SK-N-SH (cell line): Measurements from ENCODE around the gene ZSCAN20. TPM values are rescaled to one million over a fixed set of nuclear protein-coding genes. Genes with fewer than 3 reads are reported as not detected.

Experiments used
- CTCF ChIA-PET: fragments of 300-600, 350-600 bp; formaldehyde crosslinking; extraction: SDS; loops from one replicate; lab custom pipeline; 2021; lab: Yijun Ruan, JAX
- POLR2A ChIA-PET: fragments of 350-600 bp; sonication (Branson Sonifier 250); formaldehyde crosslinking; extraction: SDS; loops from one replicate; lab custom pipeline; 2020; ENCODE audit warnings: antibody characterized with exemption, inconsistent platforms; lab: Yijun Ruan, JAX
- DNase-seq: peaks from one replicate; pipeline ENCODE4 v3.0.0; 2012
- H2AFZ ChIP-seq: fragments of 200-600 bp; sonication (generic); 2 replicates; pipeline ENCODE4 v1.8.1; 2016; ENCODE audit warnings: antibody characterized with exemption, mild to moderate bottlenecking, low read depth
- H3F3A ChIP-seq: fragments of 200-600 bp; sonication (generic); replicated peaks from 2 replicates; pipeline ENCODE3; 2016; ENCODE audit warnings: antibody characterized with exemption, mild to moderate bottlenecking; ENCODE audit not compliant: insufficient read depth
- H3K27ac ChIP-seq, 2 experiments: fragments of 200-500 bp in 1 of 2; fragments of 200-600 bp in 1 of 2; sonication (Bioruptor generic) in 1 of 2; sonication (generic), shearing (Covaris generic) in 1 of 2; 2 replicates each; pipeline versions ENCODE4 v1.5.1 to v1.6.1; 2014 to 2016; ENCODE audit warnings: low read depth in 2 of 2, inconsistent platforms in 1 of 2, low read length in 1 of 2, mild to moderate bottlenecking in 1 of 2, mixed read lengths in 1 of 2
- H3K27me3 ChIP-seq: fragments of 200-600 bp; sonication (generic), shearing (Covaris generic); 2 replicates; pipeline ENCODE4 v1.6.1; 2016; ENCODE audit warnings: mixed run types; ENCODE audit not compliant: insufficient read depth
- H3K36me3 ChIP-seq, 2 experiments: fragments of 200-500 bp in 1 of 2; fragments of 200-600 bp in 1 of 2; sonication (Bioruptor generic) in 1 of 2; sonication (generic) in 1 of 2; replicated peaks in 1 of 2; 2 replicates each; pipeline versions ENCODE3 to v1.5.1; 2014 to 2016; ENCODE audit warnings: low read length in 1 of 2, mild to moderate bottlenecking in 1 of 2; ENCODE audit not compliant: insufficient read depth in 2 of 2, control insufficient read depth in 1 of 2
- H3K4me1 ChIP-seq, 2 experiments: fragments of 200-500 bp in 1 of 2; fragments of 200-600 bp in 1 of 2; sonication (Bioruptor generic) in 1 of 2; sonication (generic), shearing (Covaris generic) in 1 of 2; 2 replicates each; pipeline versions ENCODE4 v1.5.1 to v1.6.1; 2014 to 2016; ENCODE audit warnings: low read depth in 1 of 2, low read length in 1 of 2, mixed run types in 1 of 2; ENCODE audit not compliant: insufficient read depth in 2 of 2, control insufficient read depth in 1 of 2
- H3K4me2 ChIP-seq: fragments of 200-600 bp; sonication (generic), shearing (Covaris generic); 2 replicates; pipeline ENCODE4 v1.6.1; 2017; ENCODE audit warnings: mixed run types
- H3K4me3 ChIP-seq, 2 experiments: fragments of 200-500 bp in 1 of 2; fragments of 200-600 bp in 1 of 2; sonication (Bioruptor generic) in 1 of 2; sonication (generic), shearing (Covaris generic) in 1 of 2; 2 replicates each; pipeline versions ENCODE4 v1.5.1 to v1.8.1; 2014 to 2016; ENCODE audit warnings: low read depth in 2 of 2, inconsistent platforms in 1 of 2, low read length in 1 of 2, mild to moderate bottlenecking in 1 of 2, mixed read lengths in 1 of 2, moderate library complexity in 1 of 2
- H3K79me2 ChIP-seq: fragments of 200-600 bp; sonication (generic); 2 replicates; pipeline ENCODE4 v1.8.1; 2017; ENCODE audit warnings: mild to moderate bottlenecking; ENCODE audit not compliant: insufficient read depth
- H3K9ac ChIP-seq: fragments of 200-600 bp; sonication (generic); 2 replicates; pipeline ENCODE4 v1.6.1; 2017; ENCODE audit warnings: mixed run types
- H3K9me2 ChIP-seq: fragments of 200-600 bp; sonication (generic); 2 replicates; pipeline ENCODE4 v1.6.1; 2017; ENCODE audit warnings: mixed run types
- H3K9me3 ChIP-seq: fragments of 200-600 bp; sonication (generic); 2 replicates; pipeline ENCODE4 v1.6.1; 2017; ENCODE audit warnings: mixed run types, mild to moderate bottlenecking, moderate library complexity
- H4K20me1 ChIP-seq: fragments of 200-600 bp; sonication (generic); 2 replicates; pipeline ENCODE4 v1.6.1; 2017; ENCODE audit warnings: mild to moderate bottlenecking, mixed run types; ENCODE audit not compliant: insufficient read depth
- ELF1 ChIP-seq: IDR thresholded peaks from 2 replicates; pipeline ENCODE4 v1.4.0; 2012
- GATA2 ChIP-seq: sonication (generic); formaldehyde crosslinking; IDR thresholded peaks from 2 replicates; pipeline ENCODE4 v1.5.0; 2020; ENCODE audit warnings: mild to moderate bottlenecking, missing genetic modification reagents
- JUND ChIP-seq: IDR thresholded peaks from 2 replicates; pipeline ENCODE4 v1.4.0; 2012
- MEF2A ChIP-seq: IDR thresholded peaks from 2 replicates; pipeline ENCODE4 v1.4.0; 2012; ENCODE audit warnings: low read depth, borderline replicate concordance
- POLR2AphosphoS5 ChIP-seq: IDR thresholded peaks from 2 replicates; pipeline ENCODE4 v1.6.1; 2012; ENCODE audit warnings: low read depth, low read length
- SMC3 ChIP-seq: IDR thresholded peaks from 2 replicates; pipeline ENCODE4 v1.6.1; 2012; ENCODE audit warnings: low read depth, low read length, improper control_type of control experiment
- TAF1 ChIP-seq: IDR thresholded peaks from 2 replicates; pipeline ENCODE4 v1.6.1; 2012; ENCODE audit warnings: low read depth, mild to moderate bottlenecking, low read length, moderate library complexity, borderline replicate concordance
- TCF12 ChIP-seq: IDR thresholded peaks from 2 replicates; pipeline ENCODE4 v1.4.0; 2012
- TEAD4 ChIP-seq: IDR thresholded peaks from 2 replicates; pipeline ENCODE4 v1.4.0; 2012; ENCODE audit warnings: mild to moderate bottlenecking, borderline replicate concordance; ENCODE audit not compliant: insufficient read depth
- WGBS: methylation state at CpG from one replicate; pipeline ENCODE4 v1.1.6; 2017; ENCODE audit warnings: low lambda C conversion rate; 5-methylcytosine and 5-hydroxymethylcytosine counted together
- polyA plus RNA-seq, 3 experiments: library from polyadenylated mRNA; depleted of rRNA; stranded (reverse); fragments of >200 nt; gene quantifications; 2 replicates each; pipeline ENCODE4 v1.2.3, GENCODE V29; 2012
- TF ChIP-seq, protein P1 (sequence below): fragments of 200-600 bp; sonication (generic); IDR thresholded peaks from 2 replicates; pipeline ENCODE4 v1.6.1; 2017; ENCODE audit warnings: antibody characterized with exemption, mild to moderate bottlenecking, moderate library complexity
- TF ChIP-seq, protein P2 (sequence below): IDR thresholded peaks from 2 replicates; pipeline ENCODE4; 2012
- TF ChIP-seq, protein P3 (sequence below): IDR thresholded peaks from 2 replicates; pipeline ENCODE4 v1.6.1; 2012; ENCODE audit warnings: mild to moderate bottlenecking, low read depth, low read length, moderate library complexity
- TF ChIP-seq, protein P4 (sequence below): fragments of 150-350 bp; IDR thresholded peaks from 2 replicates; pipeline ENCODE4 v1.6.1; 2016; ENCODE audit warnings: mild to moderate bottlenecking, low read depth, low read length

Gene ZSCAN20
- polyA plus RNA-seq, 1 of the 3 experiments (the other 2 are of a cell fraction) = 2.1 TPM

DNA sequence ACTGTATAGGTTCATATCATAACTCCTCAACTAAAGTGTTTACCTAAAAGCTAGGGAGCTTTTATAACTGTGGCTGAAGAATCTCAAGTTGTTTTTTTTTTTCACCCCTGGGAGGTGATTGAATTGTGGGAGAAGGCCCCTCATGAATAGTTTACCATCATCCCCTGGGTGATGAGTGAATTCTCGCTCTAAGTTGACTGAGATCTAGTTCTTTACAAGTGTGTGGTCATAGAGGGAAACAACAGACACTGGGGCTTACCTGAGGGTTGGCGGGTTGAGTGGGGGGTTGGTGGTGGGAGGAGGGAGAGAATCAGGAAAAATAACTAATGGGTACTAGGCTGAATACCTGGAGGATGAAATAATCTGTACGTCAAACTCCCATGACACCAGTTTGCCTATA lies 7.9 kb upstream of the ZSCAN20 start (continued):
- TF ChIP-seq, protein P1, sequence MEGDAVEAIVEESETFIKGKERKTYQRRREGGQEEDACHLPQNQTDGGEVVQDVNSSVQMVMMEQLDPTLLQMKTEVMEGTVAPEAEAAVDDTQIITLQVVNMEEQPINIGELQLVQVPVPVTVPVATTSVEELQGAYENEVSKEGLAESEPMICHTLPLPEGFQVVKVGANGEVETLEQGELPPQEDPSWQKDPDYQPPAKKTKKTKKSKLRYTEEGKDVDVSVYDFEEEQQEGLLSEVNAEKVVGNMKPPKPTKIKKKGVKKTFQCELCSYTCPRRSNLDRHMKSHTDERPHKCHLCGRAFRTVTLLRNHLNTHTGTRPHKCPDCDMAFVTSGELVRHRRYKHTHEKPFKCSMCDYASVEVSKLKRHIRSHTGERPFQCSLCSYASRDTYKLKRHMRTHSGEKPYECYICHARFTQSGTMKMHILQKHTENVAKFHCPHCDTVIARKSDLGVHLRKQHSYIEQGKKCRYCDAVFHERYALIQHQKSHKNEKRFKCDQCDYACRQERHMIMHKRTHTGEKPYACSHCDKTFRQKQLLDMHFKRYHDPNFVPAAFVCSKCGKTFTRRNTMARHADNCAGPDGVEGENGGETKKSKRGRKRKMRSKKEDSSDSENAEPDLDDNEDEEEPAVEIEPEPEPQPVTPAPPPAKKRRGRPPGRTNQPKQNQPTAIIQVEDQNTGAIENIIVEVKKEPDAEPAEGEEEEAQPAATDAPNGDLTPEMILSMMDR = no peak
- TF ChIP-seq, protein P2, sequence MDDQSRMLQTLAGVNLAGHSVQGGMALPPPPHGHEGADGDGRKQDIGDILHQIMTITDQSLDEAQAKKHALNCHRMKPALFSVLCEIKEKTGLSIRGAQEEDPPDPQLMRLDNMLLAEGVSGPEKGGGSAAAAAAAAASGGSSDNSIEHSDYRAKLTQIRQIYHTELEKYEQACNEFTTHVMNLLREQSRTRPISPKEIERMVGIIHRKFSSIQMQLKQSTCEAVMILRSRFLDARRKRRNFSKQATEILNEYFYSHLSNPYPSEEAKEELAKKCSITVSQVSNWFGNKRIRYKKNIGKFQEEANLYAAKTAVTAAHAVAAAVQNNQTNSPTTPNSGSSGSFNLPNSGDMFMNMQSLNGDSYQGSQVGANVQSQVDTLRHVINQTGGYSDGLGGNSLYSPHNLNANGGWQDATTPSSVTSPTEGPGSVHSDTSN = no peak
- no peak for TF ChIP-seq MEF2A
- no peak for TF ChIP-seq TCF12
- no peak for TF ChIP-seq TAF1
- TF ChIP-seq, all 33 proteins: peak for 0

DNA sequence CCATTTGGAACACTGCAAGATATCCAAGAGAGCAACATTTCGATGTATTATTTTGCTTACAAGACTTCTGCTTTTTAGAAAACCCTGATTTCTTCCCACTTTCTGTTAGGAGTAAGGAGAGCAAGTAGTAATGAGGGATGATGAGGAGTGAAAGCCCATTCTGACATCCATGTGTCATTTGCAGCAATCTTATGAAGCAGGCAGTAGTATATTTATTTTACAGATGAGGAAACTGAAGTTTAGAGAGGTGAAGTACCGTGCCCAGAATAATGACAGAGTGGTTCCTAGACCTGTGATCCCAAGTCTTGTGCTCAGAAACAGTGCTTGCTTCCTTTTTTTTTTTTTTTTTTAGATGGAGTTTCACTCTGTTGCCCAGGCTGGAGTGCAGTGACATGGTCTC lies 7.1 kb upstream of the ZSCAN20 start:
- POLR2A ChIA-PET = no interaction called here
- no peaks in the 10 kb centered on the region for H3K36me3 ChIP-seq
- DNase-seq = no peak

More for the DNA sequence above, 7.1 kb upstream of the ZSCAN20 start:
- peaks cover 6 to 13% of the 10 kb centered on the region in 2 experiments; a peak in 3 of 4 replicates for H3K4me1 ChIP-seq
- no peak overlapping the region for H3K27ac ChIP-seq
- CTCF ChIA-PET = interaction anchor here (7.9 kb wide), 1 partner anchor 169 kb away, joined by 107 read pairs; no protein-coding TSS in a partner anchor
- no peaks in the 10 kb centered on the region for H3K27me3 ChIP-seq
- TF ChIP-seq, protein P3, sequence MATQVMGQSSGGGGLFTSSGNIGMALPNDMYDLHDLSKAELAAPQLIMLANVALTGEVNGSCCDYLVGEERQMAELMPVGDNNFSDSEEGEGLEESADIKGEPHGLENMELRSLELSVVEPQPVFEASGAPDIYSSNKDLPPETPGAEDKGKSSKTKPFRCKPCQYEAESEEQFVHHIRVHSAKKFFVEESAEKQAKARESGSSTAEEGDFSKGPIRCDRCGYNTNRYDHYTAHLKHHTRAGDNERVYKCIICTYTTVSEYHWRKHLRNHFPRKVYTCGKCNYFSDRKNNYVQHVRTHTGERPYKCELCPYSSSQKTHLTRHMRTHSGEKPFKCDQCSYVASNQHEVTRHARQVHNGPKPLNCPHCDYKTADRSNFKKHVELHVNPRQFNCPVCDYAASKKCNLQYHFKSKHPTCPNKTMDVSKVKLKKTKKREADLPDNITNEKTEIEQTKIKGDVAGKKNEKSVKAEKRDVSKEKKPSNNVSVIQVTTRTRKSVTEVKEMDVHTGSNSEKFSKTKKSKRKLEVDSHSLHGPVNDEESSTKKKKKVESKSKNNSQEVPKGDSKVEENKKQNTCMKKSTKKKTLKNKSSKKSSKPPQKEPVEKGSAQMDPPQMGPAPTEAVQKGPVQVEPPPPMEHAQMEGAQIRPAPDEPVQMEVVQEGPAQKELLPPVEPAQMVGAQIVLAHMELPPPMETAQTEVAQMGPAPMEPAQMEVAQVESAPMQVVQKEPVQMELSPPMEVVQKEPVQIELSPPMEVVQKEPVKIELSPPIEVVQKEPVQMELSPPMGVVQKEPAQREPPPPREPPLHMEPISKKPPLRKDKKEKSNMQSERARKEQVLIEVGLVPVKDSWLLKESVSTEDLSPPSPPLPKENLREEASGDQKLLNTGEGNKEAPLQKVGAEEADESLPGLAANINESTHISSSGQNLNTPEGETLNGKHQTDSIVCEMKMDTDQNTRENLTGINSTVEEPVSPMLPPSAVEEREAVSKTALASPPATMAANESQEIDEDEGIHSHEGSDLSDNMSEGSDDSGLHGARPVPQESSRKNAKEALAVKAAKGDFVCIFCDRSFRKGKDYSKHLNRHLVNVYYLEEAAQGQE = no peak
- TF ChIP-seq JUND (no peak), ELF1 (no peak), POLR2AphosphoS5 (no peak), GATA2 (CRISPR knock-in tag) (no peak), TEAD4 (no peak), SMC3 (no peak)
- TF ChIP-seq, protein P4, sequence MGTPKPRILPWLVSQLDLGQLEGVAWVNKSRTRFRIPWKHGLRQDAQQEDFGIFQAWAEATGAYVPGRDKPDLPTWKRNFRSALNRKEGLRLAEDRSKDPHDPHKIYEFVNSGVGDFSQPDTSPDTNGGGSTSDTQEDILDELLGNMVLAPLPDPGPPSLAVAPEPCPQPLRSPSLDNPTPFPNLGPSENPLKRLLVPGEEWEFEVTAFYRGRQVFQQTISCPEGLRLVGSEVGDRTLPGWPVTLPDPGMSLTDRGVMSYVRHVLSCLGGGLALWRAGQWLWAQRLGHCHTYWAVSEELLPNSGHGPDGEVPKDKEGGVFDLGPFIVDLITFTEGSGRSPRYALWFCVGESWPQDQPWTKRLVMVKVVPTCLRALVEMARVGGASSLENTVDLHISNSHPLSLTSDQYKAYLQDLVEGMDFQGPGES = no peak
- TF ChIP-seq, protein P2 = no peak
- H3K4me2 ChIP-seq = no peak overlapping the region
- H2AFZ ChIP-seq = no peak overlapping the region
- no peak overlapping the region for H3K4me3 ChIP-seq
- no peaks in the 10 kb centered on the region for H3K79me2 ChIP-seq
- WGBS = 80% methylated on average over 2 of the region's 2 CpGs
- no peaks in the 10 kb centered on the region for H3K9me2 ChIP-seq
- peaks cover 6% of the 10 kb centered on the region for H3F3A ChIP-seq
- H4K20me1 ChIP-seq = no peaks in the 10 kb centered on the region
- no peak overlapping the region for H3K9ac ChIP-seq
- H3K9me3 ChIP-seq = no peaks in the 10 kb centered on the region
